NCI-H2081 (cell line): Measurements from ENCODE around the gene CRISP1.
"Not testable (repeated sequence)": the region's sequence is repeated elsewhere in the genome, so short reads cannot be mapped to it uniquely, and the experiment has no call there.

Experiments used
- DNase-seq, 2 experiments: peaks; one replicate each; lab custom pipeline; 2025; lab: John Stamatoyannopoulos, UW

CRISP1 gene, protein sequence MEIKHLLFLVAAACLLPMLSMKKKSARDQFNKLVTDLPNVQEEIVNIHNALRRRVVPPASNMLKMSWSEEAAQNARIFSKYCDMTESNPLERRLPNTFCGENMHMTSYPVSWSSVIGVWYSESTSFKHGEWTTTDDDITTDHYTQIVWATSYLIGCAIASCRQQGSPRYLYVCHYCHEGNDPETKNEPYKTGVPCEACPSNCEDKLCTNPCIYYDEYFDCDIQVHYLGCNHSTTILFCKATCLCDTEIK

DNA sequence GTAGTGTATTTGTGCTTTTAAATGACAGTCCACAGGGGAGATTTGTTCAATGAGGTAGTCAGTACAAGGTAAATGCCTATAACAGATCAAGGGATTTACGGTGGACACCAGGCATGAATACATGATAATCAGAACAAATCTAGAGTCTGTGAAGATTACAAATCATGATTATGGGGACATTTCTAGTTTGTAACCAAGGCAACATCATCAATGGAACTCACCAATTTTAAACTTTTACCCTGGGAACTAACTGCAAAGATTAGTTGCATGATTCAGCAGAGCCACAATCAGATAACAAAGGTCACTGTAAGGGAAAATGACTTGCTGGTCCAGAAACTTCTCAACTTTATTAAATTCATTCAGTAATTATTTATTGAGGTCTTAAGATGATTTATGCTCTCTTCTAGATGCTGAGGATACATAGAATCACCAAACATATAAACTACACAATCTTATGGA, at the start of gene CRISP1:
Gene CRISP1, minus strand, starts transcription at position 51 of the 459 bp plus-strand sequence. CDS start 9,135 bp downstream, outside the sequence.
- DNase-seq, result no peak

DNA sequence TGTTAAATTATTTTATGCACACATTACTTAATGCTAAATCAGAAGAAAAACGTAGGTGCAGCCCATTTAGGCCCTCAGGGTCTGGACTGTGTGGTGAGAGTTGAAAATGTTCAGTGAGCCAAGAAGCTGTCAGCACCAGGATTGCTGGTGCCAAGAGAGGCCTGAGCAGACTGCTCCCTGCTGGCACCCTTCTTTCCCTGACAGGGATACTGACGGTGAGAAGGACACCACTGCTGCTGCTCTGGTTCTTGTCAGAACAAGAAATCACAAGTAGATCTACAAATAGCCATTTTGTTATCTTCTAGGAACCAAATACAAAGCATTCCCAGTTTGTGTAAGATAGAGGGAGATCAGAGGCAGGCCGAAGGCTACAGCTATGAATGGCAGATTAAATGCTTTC, 48.7 kb upstream of the CRISP1 start:
- peak; percentile 22 to 66 for DNase-seq

DNA sequence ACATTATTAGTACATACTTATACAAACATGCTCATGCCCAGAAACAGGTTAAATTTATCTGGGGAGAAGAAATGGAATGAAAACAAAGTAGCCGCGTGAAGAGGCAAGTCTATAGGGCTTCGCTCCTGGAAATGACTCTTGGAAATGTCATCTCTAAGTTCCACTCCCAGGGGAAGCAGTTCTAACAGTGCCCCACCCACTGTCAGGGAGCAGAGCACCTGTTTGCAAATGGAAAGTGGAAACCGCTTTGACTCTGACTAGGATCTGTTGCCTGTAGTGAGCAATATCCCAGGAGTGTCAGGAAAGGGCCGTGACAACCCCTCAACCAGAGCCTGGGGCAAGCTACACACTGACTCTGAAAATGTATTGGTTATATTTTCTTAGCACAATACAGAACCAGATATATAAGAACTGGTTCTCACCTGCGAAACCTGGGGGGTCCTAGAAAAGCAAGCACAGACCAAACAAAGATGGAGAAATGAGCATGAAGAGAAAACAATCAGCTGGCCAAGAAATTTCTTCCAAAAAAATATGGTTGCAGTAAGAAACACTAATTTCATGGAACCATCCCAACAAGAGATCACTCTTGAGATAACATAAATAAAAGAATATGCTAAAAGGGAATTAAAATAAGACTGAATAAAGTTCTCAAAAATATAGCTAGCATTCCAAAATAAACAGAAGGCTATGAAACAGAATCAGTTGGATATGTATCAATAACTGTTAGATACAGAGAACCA, 47.5 kb upstream of the CRISP1 start:
- DNase-seq, result peak in 1 of 2 experiments; percentile 47

DNA sequence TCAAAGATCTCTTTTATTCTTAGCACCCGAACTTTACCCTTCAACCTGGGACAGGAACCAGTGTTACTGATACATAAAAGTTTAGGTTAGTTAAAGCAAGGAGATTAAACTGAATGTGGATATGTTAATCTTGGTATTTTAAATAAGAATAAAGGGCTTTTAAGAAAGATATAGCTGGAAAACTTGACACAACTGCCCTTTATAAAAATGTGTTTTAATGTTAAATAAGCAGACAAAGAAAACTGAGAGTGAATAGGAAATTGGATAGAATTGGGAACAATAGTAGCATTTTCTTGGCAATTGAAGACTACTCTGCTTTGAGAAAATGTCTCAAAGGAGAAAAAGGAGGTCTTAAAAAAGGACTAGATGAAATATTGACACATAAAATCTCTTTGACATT, 45.9 kb upstream of the CRISP1 start:
- no peak for DNase-seq

DNA sequence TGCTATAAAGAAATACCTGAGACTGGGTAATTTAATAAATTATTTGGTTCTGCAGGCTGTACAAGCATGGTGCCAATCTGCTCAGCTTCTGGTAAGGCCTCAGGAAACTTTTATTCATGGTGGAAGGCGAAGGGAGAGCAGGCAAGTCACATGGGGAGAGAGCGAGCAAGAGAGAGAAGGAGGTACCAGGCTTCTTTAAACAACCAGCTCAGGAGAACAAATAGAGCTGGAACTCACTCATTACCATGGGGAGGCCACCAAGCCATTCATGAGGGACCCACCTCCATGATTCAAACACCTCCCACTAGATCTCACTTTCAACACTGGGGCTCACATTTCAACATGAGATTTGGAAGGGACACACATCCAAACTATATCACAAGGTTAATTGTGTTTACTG, 44.9 kb upstream of the CRISP1 start:
- no peak for DNase-seq

DNA sequence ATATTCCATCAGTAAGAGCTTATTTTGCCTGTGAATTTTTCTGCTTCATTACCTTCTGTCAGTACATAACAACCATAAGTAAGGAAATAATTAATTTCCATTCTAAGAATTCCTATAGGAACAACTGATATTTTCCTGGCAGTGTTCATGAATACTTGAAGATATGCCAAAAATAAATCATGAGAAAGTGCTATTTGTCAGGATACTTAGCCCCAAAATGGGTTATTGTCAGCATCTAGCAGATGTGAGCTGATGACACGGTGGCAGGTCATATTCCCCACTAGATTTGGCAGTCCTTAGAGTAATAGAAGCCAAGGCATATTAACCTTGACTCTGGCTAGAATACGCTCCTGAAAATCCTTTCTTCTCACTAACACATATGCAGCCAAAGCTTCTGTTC, 43.2 kb upstream of the CRISP1 start:
- peak; percentile 40 to 76 for DNase-seq

DNA sequence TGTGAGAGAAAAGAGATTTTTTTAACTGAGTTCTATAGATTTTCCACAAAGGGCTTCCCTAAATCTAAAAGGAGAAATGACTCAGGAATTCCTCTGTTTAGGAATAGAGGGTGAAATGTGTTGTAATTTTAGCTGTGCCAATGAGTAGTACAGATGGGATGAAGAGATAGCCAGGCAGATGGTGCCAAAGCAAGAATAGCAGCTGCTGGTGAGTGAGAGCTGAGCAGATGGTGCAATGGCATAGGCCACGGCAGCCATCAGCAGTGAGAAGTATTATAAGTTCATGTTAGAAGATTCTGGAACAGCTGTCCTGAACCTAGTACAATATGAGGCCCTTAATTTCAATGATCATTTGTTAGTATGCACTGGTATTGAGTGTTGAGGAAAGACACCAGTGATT, 40.2 kb upstream of the CRISP1 start:
- DNase-seq, result no peak

DNA sequence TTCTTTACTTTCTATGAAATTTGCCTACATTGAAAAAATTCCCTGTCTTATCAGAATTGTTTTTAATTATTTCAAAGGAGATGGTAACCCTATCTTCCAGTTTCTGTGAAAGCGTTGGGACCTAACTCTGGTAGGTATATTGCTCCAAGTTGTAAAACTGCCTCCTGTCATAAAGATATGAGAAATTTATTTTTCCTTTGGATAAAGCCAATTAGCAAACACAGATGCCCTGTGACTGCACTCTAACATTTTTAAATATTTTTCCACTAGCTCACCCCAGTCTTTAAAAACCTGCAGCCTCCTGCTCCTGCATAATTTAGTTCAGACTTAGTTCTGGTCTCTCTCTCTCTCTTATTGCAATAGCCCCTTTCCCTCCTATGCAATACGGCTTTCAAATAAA, 39.0 kb upstream of the CRISP1 start:
- DNase-seq, result no peak

DNA sequence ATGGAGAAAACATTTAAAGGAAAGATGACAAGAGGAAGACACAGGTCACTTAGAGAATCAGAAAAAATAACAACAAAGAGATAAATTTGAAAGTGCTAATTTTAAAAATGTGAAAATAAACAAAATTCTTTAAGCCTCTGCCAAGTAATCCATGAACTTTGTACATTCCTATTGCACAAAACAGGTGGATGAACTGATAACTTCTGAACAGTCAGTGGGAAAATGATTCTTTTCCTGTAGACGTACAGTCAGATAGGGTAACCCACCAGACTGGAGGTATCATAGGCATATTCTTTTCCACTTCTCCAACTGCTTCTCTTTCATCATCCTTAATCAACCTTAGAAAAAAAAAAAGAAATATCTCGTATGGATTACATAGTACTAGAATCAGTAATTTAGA, 36.5 kb upstream of the CRISP1 start:
- DNase-seq, result no peak

DNA sequence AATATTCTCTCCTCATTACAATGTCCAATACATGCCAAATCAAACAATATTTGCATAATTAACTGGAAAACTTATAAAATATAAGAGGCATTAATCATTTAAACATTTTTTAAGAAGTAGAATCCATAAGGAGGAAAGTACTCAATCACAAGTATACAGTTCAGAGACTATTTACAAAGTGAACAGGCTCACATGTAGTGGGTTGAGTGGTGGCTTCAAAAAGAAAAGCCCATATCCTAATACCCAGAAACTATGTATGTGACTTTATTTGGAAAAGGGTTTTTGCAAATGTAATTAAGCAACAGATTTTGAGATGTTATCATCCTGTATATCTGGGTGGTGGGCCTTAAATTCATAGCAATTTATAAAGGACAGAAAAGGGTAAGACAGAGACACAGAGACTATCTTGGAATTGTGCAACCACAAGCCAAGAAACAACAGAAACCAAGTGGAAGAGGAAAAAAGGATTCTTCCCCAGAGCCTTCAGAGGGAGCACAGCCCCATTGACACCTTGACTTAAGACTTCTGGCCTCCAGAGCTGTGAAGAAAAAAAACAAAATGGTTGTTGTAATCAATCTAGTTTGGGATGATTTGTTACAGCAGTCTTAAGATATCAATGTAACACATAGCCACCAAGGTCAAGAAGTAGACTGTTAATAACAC, 32.7 kb upstream of the CRISP1 start:
- no peak for DNase-seq

DNA sequence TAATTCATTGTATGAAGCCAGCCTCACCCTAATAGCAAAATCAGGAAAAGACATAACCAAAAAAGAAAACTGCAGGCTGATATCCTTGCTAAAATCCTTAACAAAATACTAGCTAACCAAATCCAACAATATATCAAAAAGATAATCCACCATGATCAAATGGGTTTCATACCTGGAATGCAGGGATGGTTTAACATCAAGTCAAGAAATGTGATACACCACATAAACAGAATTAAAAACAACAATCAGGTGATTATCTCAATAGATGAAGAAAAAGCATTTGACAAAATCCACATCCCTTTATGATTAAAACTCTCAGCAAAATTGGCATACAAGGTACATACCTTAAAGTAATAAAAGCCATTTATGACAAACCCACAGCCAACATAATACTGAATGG, 29.2 kb upstream of the CRISP1 start:
- not testable (repeated sequence) for DNase-seq

DNA sequence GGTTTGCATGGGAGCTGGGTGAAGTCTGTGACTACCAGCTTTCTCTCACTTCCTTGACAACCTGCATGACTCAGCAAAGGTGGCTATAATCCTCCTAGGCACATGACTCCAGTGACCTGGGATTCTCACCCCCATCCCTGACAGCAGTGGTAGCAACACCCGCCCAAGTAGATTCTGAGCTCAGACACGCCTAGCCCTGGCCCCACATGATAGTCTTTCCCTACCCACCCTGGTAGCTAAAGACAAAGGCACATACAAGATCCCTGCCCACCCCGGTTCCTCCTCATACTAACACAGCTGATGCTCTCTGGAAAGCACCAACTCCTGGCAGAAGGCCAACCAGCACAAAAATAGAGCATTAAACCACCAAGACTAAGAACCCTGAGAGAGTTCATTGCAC, 25.9 kb upstream of the CRISP1 start:
- no peak for DNase-seq

DNA sequence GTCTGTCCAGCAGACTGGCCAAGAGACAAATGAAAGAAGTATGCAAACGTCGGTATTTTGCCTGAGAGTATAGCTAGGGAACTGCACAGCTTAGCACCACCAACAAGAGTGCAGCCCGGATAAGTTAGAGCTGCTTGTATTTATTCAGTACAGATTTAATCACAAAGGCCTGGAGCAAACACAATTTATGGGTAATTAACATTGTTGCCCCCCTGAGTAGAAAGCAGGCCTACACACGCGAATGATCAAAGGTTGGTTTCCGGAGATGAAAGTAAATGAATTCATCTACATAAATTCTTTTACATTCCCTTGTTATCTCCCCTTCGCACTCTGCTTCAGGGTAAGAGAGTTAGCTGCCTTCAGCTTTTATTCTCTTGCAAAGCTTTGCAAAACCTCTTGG, 24.7 kb upstream of the CRISP1 start:
- DNase-seq, result no peak

DNA sequence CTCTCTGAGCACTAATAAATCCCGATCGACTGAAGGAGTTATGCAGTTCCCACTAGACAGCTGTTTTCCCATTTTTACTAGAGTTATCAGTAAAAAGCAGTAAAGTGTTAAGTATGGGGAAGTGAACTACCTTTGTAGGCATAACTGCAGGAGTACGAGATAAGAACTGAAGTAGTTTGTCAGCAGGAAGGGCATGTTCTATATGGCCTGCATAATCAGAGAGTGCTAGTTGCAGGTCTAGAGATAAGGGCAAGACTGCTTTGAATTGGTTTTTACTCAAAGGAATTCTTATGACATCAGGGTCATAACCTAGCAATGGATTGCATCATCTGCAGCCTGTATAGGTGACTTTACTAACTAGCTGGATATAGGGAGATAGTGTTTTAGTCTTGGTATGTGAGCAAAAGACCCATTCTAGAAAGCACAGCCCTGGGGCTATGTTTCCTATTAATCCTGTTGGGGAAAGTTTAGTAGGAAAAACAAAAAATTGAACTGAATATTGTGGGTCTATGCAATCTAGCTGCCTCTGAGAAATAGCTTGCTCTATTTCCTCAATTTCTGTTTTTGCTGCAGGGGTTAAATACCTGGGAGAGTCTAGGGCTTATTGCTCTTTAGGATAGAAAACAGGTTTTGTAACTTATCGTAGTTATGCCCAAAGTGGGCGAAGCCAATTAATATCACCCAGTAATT, 22.6 kb upstream of the CRISP1 start:
- DNase-seq, result no peak

DNA sequence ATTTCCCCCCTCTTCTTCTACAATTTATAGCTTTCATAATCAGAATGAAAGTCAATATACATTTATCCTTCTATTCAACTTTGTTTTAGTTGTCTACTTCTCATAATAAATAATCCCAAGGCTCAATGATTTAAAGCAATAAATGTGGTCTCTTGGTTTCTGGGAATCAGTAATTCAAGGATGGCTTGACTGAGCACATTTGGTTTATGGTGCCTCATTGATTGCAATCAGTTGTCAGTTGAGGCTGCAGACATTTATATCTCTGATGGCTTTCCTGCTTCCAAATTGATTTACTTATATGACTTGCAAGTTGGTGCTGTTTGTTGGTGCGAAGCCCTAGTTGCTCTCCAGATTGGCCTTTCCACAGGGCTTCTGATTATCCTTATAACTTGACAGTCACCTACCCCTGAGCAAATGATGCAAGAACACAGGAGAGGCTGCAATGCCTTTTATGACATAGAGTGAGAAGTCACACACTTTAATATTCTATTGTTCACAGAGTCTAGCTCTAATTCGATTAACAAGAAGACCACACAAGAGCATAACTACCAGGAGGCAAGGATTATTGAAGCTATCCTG, 2.7 kb upstream of the CRISP1 start:
- no peak for DNase-seq

DNA sequence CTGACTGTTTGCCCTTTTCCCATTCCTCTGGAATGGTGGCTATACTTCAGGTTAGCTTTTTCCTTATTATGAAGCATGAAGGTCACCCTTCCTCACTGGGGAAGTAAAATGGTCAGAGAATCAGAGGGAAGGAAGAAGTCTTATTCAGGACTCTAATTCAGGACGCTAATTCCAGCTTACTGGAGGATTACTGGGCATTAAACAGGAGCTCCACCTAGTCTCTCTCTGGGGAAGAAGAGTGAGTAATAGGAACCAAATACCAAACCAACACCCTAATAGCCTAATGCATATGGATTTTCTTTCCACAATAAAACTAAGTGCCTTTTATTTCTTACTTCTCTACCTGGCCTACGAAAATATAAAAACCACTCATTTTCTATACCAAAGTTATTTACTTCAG, 10.1 kb downstream of the CRISP1 start:
- no peak for DNase-seq

DNA sequence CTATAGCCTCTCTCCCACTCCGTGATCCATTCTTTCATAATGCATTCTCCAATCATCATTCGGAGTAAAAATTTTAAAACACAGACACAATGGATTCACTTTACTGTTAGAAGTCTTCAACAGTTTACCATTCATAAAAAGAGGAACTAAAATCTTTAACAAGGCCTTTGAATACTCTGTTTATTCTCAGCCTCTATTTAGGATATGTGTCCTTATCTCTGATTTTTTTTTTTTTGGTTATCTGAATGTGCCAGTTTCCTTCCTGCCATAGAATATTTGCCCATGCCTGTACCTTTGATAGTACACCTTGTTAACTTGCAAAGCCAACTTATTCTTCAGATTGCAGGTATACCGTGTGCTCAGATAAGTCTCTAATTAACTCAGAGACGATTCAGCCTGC, 11.1 kb downstream of the CRISP1 start:
- no peak for DNase-seq

DNA sequence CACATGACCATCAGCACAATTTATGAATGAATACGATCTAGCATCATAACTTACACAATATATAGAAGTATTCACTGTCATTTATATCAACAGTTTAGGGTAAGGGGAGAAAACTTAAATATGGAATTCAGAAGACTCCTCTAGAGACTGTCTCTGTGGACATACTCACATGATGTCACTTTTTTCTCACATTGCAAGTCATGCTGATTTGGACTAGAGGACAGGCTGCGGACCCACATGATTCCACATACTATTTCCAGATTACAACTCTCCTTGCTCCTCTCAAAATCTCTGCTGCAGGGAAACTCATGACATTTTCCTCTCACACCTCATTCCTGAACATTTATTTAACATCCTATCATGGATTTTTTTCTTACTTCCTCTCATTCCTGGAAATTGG, 13.4 kb downstream of the CRISP1 start:
- no peak for DNase-seq

DNA sequence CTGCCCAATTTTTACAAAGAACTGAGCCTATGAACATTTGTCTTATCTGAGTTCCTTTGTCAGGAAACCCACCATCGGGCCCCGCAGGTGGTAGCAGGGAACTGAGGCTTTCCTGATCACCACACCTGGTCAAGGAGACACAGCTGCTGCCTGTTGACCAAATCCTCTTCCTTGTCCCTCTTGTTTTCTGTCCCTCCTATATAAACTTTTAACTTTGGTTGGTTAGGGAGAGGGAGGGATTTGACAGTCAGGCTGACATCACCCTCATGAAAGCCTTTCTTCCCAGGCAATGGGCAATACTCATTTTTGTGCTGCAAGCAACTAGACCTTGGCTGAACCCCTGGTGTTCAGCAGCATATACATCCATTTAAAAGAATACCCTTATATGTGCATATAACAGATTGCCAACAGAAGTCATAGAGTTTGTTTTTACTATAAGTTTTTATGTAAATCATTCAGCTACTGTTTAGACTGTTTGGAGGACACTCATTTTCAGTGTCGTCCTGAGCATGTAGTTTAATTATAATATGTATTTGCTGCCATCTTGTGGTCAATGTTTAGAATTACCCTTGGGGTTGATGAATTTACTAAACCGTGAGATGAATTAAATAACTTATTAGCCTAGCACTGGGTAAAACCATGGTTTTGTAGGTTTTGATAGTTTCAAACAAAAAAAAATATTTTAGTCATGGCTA, 17.0 kb downstream of the CRISP1 start:
- DNase-seq, result peak; percentile 48 to 68

DNA sequence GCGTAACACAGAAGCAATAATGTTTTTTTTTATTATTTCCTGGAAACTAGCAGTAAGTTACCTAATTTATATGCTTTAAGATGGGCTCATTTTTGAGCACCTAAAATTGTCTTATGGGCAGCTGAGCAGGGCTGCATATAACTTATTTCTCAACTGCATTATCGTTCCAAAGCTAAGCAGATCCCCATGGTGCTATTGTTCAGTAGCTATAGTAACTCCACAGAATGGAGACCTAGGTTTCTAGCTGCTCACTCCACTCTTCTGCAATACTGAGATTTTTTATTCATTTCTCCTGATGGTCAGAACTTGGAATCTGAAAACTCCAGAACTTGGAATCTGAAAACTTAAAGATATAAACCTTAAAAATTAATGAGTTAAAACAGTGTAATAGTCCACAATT, 18.7 kb downstream of the CRISP1 start:
- DNase-seq, result peak in 1 of 2 experiments; percentile 1

DNA sequence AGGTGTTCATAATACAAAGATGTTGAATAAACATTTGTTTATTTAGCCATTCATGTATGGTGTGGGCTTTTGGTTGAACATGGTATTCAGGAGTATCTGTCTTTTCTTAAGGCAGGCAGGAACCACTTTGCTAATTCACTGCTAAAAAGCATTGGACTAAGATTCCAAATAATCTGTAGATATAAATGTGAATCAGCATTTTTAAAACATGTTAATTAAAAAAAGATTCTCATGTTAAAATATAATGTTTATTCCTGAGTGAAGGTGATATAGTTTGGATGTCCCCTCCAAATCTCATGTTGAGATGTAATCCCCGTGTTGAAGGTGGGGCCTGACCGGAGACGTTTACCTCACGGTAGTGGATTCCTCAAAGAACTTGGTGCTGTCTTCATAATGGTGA, 19.3 kb downstream of the CRISP1 start:
- DNase-seq, result no peak

DNA sequence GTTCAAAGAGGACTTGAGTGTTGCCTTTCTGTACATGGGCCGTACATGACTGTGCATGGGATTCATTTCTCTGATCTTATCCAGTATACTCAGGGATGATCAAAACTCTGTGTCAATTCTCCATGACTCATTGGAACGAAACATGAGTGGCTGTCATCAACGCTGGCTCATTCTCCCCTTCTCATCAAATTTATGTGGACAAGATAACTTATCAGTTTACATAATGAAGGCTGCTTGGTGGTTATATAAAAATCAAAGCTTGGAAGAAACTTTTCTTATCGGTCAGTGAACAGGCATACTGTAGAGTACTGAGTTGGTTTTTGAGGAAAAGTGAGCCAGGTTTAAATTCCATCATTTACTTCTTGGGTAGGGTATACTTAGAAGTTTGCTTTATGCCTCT, 24.9 kb downstream of the CRISP1 start:
- DNase-seq, result no peak
